ENCODE data around the gene COL18A1. TPM values are rescaled to one million over a fixed set of nuclear protein-coding genes. Genes with fewer than 3 reads are reported as not detected.

COL18A1 gene
- total and polyA plus RNA-seq, 9 of the 15 experiments (the other 6 are each of a cell fraction or from before 2014, with no cell fraction given), result 0.14 to 16.4 (median 2.0) TPM

DNA sequence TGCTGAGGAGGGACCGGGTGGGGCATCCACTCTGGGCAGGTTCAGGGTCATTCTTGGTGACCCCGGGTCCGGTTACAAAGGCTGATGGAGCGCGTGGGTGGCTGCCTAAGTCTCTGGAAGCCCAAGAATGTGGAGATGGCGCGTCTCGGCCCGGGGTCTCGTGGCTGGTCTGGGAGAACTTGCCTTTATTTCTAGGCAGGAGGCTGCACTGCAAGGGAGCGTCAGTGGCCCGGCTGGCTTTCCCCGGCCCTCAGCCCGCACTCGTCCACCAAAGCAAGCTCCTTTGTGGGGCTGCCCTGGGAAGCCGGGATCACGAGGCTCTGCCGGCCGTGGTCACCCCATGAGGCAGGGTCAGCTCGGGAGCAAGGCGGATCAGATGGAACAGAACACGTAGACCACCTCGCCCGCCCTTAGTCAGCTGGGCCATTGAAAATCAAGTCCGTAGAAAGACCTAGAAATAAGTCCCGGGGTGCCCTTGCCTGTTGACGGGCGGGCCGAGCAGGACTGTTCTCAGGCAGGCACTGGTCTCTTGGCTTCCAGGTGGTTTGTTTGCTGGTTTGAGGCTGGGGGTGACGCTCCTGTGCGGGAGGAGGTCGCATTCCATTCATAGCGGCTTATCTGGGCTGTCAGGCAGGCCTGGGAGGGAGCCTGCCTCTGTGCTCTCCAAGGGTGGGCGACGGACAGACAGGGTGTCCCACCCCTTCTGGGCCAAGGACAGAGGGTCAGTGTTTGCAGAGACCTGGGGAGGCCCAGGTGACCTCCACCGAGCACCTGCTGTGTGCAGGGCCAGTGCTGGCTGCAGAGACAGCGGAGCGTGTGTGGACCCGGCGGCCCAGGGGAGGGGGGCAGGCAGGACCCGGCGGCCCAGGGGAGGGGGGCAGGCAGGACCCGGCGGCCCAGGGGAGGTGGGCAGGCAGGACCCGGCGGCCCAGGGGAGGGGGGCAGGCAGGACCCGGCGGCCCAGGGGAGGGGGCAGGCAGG lies 25.8 kb downstream of the COL18A1 start:
- Histone ChIP-seq H3K4me2 (ENCODE audit: insufficient read depth, low read length) (peak overlapping the region; percentile 0; the same call in 1 of the 2 replicates), H3K4me1 (replicated peaks in 1 of 2; ENCODE audit: control insufficient read depth in 2 of 2, insufficient read depth in 2 of 2, low read length in 2 of 2) (peaks cover 16 to 67% of the 10 kb centered on the region in 2 experiments; a peak in 4 of 5 replicates), H3K9me3 (replicated peaks; ENCODE audit: control insufficient read depth, insufficient read depth, low read depth, low read length) (no peaks in the 10 kb centered on the region), H3K9me1 (ENCODE audit: control insufficient read depth, insufficient read depth, low read length) (peaks cover 6% of the 10 kb centered on the region), H3K79me2 (ENCODE audit: control insufficient read depth, insufficient read depth, low read length) (no peaks in the 10 kb centered on the region; the same call in 2 of the 3 replicates), H3K4me3 (no peak overlapping the region), H3K27me3 (ENCODE audit: control insufficient read depth in 2 of 2, insufficient read depth in 2 of 2, low read length in 2 of 2) (no peaks in the 10 kb centered on the region), H3K27ac (ENCODE audit: extremely low read depth, low read depth, low read length) (no peak overlapping the region), H4K20me1 (replicated peaks; ENCODE audit: control insufficient read depth, insufficient read depth, low read length) (peaks cover 53% of the 10 kb centered on the region), H3K9ac (ENCODE audit: insufficient read depth in 1 of 2, low read depth in 2 of 2, low read length in 2 of 2) (peak overlapping the region in 1 of 2 experiments; percentile 75; a peak in 1 of 4 replicates), H3K36me3 (ENCODE audit: control insufficient read depth, insufficient read depth, low read length) (no peaks in the 10 kb centered on the region), H2AFZ (ENCODE audit: low read depth, low read length) (no peak overlapping the region)
- ATAC-seq (peak; percentile 22; the same call in 2 of the 3 replicates), DNase-seq (ENCODE audit: extremely low read depth in 1 of 4, low spot score in 3 of 4) (peak; percentile 51 to 84 (median 69)), FAIRE-seq (peak; percentile 71)
- CTCF ChIA-PET (ENCODE audit: low intra/inter-chr PET ratio), result no interaction called here
- intact Hi-C loops (cut with micrococcal nuclease), result no loop called here
- peak; percentile 36; the same call in 1 of the 2 replicates for TF ChIP-seq CBFA2T3 (IDR thresholded peaks at IDR 0.05)
- 0 out of 2 replicates have a peak, but pooled peaks have one; percentile 20 for TF ChIP-seq ZNF124 (CRISPR knock-in tag; IDR thresholded peaks at IDR 0.05)
- no peak for TF ChIP-seq ZNF586 (CRISPR knock-in tag; conservative IDR thresholded peaks at IDR 0.05)
- TF ChIP-seq ZBTB7A (IDR thresholded peaks at IDR 0.05; ENCODE audit: borderline replicate concordance, control insufficient read depth, low read depth, low read length), result peak; percentile 15; the same call in 1 of the 2 replicates
- 0 out of 4 replicates have a peak, but pooled peaks of 1 of the 2 experiments have one; percentile 22 for TF ChIP-seq FOXA3 (CRISPR knock-in tag; conservative IDR thresholded peaks at IDR 0.05 in 1 of 2, IDR thresholded peaks at IDR 0.05 in 1 of 2)
- TF ChIP-seq TCF3 (CRISPR knock-in tag; IDR thresholded peaks at IDR 0.05), result peak; percentile 18; the same call in 1 of the 2 replicates
- TF ChIP-seq ZBTB33 (CRISPR knock-in tag; IDR thresholded peaks at IDR 0.05), result peak; percentile 94
- TF ChIP-seq ZSCAN32 (CRISPR knock-in tag; IDR thresholded peaks at IDR 0.05), result no peak
- TF ChIP-seq NFE2 (IDR thresholded peaks at IDR 0.05; ENCODE audit: low read depth), result no peak
- TF ChIP-seq EGR1 (conservative IDR thresholded peaks at IDR 0.05), result peak; percentile 83
- no peak for TF ChIP-seq SREBF1 (IDR thresholded peaks at IDR 0.05; ENCODE audit: borderline replicate concordance, low read depth, low read length)
- TF ChIP-seq HCFC1 (IDR thresholded peaks at IDR 0.05; ENCODE audit: low read depth, low read length), result no peak
- no peak for TF ChIP-seq FOSL1 (tag; conservative IDR thresholded peaks at IDR 0.05)
- TF ChIP-seq TCFL5 (CRISPR knock-in tag; conservative IDR thresholded peaks at IDR 0.05), result no peak
- WGBS (ENCODE audit: insufficient coverage, low coverage, missing lambda C conversion rate), result 45% methylated on average over 35 of the region's 48 CpGs
- in situ Hi-C loops (cut with MboI), result loop anchor here (5.0 kb wide), 1 partner anchor 129 kb away; no protein-coding TSS in a partner anchor
- no TSS peak for BruUV-seq (replicated peaks)
- POLR2A ChIA-PET, result interaction anchor here (0.6 to 1.0 kb wide), 4 partner anchors 12 to 682 kb away, joined by 3 to 5 read pairs (median 3); no protein-coding TSS in a partner anchor
